ENCODE data around the gene WDR26.
"Not testable (repeated sequence)": the region's sequence is repeated elsewhere in the genome, so short reads cannot be mapped to it uniquely, and the experiment has no call there.

WDR26 gene

GRCh38 chr1:224433701-224434672 is 610 bp downstream of the WDR26 start:
- DNase-seq = no peak

DNA sequence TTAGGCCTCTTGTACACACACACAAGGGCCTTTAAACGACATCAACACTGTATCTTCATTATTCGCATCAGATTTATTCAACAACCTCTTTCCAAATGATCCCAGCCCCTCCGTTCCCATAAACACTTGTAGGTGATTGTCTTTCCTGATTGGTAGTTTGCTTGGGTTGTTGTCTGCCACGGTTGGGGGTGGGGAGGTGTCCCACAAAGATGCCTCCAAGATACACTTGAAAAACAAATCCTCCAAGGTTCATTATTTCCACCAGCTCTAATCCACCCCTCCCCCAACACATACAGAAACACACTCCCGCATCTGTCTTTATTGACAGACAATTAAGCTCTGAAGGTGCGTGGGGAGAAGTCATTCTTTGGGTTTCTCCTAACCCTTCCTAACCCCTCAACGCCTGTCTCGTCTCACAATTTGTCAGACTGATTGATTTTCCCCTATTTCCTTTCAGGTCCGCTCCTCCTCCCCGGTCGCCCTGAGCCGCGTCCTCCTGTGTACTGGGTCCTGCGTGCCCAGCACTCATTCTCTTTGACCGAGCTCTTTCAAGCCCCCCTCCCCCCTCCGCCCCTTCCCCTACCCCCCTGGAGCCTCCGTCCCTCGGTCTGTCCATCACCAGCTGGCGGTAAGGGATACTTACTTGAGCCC is 1.4 kb downstream of the WDR26 start:
- no peak for DNase-seq

DNA sequence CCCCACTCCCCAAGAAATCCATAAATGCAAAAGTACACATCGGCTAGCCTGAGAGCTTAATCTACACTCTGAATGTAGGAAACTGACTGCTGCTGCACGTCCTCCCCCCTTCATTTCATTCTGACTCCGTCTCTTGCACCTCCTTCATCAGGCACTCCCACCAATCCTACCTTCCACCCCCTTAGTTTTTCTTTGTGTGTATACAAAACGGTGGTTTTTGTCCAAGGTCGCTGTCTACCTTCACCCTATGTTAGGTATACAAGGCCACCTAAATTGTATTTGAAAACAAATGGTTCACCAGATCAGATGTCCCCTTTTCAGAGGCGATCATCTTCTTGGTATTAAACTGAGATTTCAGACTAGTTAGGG is 1.9 kb downstream of the WDR26 start:
- no peak for DNase-seq

- no peak for DNase-seq
Observed at GRCh38 chr1:224432146-224432545, 2.5 kb downstream of the WDR26 start.

DNA sequence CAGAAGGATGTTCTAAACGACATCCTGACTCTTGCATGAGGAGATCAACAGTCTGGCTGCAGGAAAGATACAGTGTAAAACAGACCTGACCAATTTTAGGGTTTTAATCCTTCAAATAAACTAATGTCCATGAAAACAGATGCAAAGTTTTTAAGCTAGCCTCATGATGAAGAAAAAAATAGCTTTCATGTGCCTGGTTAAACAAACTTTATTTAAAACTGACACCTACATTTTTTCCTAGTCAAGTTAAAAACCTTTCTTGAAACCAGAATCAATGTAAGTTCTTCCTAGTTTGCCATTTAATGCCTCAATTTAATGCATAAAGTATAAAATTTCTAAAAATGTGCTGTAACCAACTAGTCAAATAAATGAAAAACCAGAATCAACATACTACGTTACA is 2.9 kb downstream of the WDR26 start:
- DNase-seq = no peak

DNA sequence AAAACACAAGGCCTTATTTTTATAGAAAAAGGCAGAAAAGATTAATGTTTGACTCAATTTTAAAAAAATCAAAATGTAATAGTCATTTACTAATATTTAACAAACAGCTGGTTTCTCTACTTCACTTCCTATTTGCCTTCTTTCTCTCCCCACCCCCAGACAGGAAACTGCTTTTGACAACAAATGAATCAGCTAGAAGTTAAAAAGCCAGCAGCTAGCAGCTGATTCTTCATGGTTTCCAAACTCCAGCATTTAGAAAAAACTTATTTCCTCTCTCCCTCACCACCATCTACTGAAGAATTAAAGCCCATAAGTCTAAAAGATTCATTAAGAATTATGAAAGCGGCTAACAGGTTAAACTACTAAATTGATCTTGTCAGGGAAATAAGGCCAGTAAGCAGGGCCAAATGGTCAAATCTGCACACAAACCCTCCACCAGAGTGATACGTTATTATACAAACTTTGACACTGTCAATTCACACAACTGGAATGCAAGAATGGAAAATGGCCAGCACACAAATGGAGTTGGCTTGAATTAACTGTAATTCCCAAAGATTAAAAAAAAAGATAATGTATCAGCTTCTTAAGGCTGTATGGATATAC is 4.0 kb downstream of the WDR26 start:
- peak; percentile 39 for DNase-seq

DNA sequence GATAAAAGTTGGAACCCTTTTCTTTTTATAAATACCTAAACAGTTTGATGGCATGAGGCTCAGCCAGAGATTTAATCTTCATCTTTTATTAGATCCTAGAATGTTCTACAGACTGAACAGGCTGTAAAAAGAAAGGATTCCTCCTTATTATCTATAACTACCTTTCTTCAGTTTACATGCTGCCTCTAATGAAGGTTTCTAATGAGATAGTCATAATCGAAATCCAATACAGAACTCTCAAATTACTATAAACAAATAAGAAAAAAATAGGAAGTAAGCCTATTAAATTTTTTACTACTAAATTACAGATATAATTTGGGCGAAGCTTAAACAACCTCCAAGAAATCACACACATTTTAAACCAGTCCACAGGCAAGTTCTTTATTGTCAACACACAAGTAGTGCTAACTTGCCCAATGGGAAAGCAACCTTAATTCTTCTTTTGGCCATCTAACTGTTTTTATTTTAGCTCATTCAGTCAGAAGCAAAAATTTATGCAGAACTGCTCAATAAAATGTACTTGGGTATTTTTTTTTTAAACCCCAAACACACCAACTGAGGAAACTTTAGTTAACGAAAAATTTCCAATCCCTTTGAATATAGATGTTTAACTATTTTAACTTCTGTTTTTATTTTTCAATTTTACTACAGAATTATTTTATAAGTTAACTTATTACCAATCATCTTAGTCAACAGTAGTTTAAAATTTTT is 4.8 kb downstream of the WDR26 start:
- no peak for DNase-seq

GRCh38 chr1:224428713-224429112 is 5.9 kb downstream of the WDR26 start:
- DNase-seq = not testable (repeated sequence)

DNA sequence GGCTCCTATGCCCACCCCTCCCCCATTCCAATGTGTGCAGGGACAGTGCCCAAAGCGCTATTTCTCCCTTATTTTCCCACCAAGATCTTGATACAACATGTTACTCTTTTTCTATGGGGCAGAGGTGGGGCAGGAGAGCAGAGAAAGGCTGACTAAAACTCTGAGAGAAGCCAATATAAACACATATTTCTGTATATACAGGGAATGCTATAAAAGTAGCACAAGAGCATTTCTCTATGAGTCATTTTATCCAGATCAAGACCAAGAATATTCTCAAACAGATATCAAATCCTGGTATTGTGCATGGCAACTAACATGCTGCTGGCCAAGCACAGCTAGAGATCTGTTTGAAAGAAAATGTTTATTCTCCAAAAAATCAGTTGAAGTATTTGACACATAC is 7.3 kb downstream of the WDR26 start:
- DNase-seq = peak; percentile 19

- DNase-seq = not testable (repeated sequence)
Observed at GRCh38 chr1:224426869-224427268, 7.7 kb downstream of the WDR26 start.

GRCh38 chr1:224425279-224425884 is 9.2 kb downstream of the WDR26 start:
- no peak for DNase-seq

GRCh38 chr1:224420106-224420505 is 14.5 kb downstream of the WDR26 start:
- DNase-seq = no peak

DNA sequence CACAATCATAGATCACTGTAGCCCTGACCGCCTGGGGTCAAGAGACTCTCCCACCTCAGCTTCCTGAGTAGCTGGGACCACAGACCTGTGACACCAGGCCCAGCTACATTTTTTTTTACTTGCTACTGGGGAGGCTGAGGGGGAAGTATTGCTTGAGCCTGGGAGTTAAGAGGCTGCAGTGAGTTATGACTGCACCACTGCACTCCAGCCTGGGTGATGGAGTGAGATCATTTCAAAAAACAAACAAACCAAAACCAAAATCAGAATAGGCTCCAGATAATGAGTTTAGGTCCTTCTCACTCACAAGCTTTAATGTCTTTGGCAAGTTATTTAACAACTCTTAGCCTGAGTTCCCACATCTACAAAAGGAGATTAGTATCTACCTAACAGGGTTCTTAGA is 22.8 kb downstream of the WDR26 start:
- no peak for DNase-seq

DNA sequence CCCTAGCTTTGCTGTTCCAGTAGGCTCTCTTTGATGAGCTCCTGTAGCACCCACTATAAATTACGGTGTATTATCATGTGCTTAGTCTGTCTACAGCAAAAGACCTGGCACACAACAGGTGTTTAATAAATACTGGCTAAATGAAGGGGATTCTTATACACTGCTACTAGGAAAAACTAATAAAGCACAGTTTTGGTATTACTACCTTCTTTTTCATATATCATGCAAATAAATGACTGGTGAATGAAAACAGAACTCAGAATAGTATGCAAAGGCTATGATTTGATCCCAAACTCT is 26.4 kb downstream of the WDR26 start:
- DNase-seq = no peak

DNA sequence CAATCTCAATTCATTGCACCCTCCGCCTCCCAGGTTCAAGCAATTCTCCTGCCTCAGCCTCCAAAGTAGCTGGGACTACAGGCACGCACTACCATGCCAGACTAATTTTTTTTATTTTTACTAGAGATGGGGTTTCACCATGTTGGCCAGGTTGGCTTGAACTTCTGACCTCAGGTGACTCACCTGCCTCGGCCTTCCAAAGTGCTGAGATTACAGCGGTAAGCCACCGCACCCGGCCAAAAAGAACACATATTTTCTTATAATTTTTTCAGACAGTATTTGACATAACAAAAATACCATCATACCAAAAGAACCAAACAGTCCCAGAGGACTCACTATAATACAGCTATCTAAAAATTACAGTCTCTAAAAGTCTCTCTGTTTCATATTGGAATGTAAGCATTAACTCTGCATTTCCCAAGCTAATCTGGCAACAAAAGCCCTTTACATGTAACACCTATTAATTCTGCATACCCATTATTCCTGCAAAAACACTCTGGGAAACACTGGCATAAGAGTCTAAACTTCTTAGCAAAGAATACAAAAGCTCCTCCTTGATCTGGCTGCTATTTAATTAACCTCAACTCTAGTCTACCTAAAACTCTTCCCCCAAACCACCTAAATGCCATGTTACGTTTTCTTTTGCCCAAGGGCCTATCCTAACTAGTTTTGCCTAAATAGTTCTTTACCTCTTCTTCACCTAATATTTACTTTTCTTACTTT is 26.9 kb downstream of the WDR26 start:
- DNase-seq = peak; percentile 15

GRCh38 chr1:224406216-224406615 is 28.4 kb downstream of the WDR26 start:
- no peak for DNase-seq

DNA sequence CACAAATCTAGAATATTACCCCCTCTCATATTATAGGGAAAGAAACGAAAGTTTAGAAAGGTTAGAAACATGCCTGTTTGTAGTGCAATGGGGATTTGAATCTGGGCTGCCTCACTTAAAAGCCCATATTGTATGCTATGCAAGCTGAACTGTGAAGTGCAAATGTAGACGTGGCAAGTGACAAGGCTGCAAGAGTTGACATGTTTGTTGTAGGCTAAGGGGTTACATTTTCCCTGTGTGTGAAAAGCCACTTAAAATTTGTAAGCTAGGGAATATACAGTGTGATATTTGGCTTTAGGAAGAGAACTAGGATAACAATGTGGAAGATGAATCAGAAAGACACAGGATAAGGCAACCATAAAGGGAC is 29.0 kb downstream of the WDR26 start:
- no peak for DNase-seq

DNA sequence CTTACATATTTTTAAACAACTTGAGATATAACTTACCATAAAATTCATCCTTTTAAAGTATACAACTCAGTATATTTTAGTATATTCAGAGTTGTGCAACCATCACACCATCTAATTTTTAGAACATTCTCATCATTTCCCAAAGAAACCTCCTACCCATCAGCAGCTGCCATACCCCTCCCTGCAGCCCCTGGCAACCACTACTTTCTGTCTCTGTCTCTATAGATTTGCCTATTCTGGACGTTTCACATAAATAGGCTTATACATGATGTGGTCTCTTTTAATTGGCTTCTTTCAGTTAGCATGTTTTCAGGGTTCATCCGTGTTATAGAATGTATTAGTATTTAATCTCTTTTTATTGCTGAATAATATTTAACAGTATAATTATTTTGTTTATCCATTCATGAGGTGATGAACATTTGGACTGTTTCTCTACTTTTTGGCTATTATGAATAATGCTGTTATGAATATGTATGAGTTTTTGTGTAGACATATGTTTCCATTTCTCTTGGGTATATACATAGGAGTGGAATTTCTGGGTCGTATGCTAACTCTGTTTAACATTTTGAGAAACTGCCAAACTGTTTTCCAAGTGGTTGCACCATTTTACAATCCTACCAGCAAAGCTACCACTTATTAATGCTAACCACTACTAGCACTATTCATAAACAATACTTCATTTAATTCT is 29.5 kb downstream of the WDR26 start:
- no peak for DNase-seq

- no peak for DNase-seq
Observed at GRCh38 chr1:224402472-224403036, 32.0 kb downstream of the WDR26 start.

DNA sequence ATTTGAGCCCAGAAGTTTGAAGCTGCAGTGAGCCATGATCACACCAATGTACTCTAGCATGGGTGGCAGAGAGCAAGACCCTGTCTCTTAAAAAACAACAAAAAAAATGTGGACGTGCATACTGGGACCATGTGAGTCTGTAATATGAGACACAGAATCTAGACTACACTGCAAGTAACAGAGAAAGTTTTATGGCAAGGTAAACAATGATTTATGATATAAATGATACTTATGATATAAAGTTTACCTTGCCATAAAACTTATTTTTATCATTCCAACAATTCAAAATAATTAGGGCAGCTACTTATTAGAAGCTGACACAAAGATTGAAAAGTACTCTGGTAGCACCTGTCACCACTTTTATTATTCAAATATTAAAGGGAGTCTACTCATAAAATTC is 34.7 kb downstream of the WDR26 start:
- DNase-seq = no peak

- no peak for DNase-seq
Observed at GRCh38 chr1:224393294-224393693, 41.3 kb downstream of the WDR26 start.
